HepG2 (cell line): ENCODE results near the gene STN1. TPM values are rescaled to one million over a fixed set of nuclear protein-coding genes. Genes with fewer than 3 reads are reported as not detected.

Experiments
- ATAC-seq: fragments of 200-7000 bp; cut with Tn5 transposase; 3 replicates; pipeline ENCODE4 v1.9.1; 2020; ENCODE audit warnings: mild to moderate bottlenecking, moderate library complexity
- BruUV-seq: library from RNA; stranded (reverse); fragments of 400-500 nt; replicated peaks from 2 replicates; lab custom pipeline; 2021; lab: Mats Ljungman, UMichigan
- CTCF ChIA-PET: fragments of 300-600 bp; formaldehyde crosslinking; extraction: SDS; loops from one replicate; lab custom pipeline; 2021; ENCODE audit warnings: low total read pairs, inconsistent platforms, low intra/inter-chr PET ratio; lab: Yijun Ruan, JAX
- POLR2A ChIA-PET: fragments of 350-600 bp; sonication (Branson Sonifier 250); formaldehyde crosslinking; loops from one replicate; lab custom pipeline; 2020; ENCODE audit warnings: antibody characterized with exemption, inconsistent platforms; lab: Yijun Ruan, JAX
- DNase-seq: peaks from one replicate; pipeline ENCODE4 v3.0.0-alpha.2; 2015; ENCODE audit warnings: low spot score
- FAIRE-seq: peaks from 3 replicates; lab custom pipeline; 2011; peaks lifted over from hg19 to GRCh38; lab: Jason Lieb, UNC
- H2AFZ ChIP-seq: one replicate; pipeline ENCODE4 v1.6.1; 2011; ENCODE audit warnings: low read length, inconsistent platforms
- H3K27ac ChIP-seq: fragments of 300-600 bp; 3 replicates; pipeline ENCODE4 v1.8.0; 2011; ENCODE audit warnings: mixed run types, mild to moderate bottlenecking, mixed read lengths, low read length, inconsistent platforms; ENCODE audit not compliant: insufficient read depth; ENCODE audit errors: extremely low read length
- H3K27me3 ChIP-seq, 2 experiments: fragments of 200-600 bp in 1 of 2; 2 replicates in 1 of 2; 3 replicates in 1 of 2; pipeline versions ENCODE4 v1.6.0 to v1.8.0; 2011; ENCODE audit warnings: low read length in 2 of 2, mild to moderate bottlenecking in 2 of 2, moderate library complexity in 2 of 2, inconsistent platforms in 1 of 2; ENCODE audit not compliant: insufficient read depth in 2 of 2, control insufficient read depth in 1 of 2
- H3K36me3 ChIP-seq, 2 experiments: fragments of 200-600 bp in 1 of 2; replicated peaks in 1 of 2; 2 replicates in 1 of 2; 3 replicates in 1 of 2; pipeline versions ENCODE4 v1.5.1 to v1.8.0; 2011; ENCODE audit warnings: low read length in 2 of 2, inconsistent platforms in 1 of 2; ENCODE audit not compliant: insufficient read depth in 2 of 2, control insufficient read depth in 1 of 2
- H3K4me1 ChIP-seq: 2 replicates; pipeline ENCODE4 v1.5.1; 2012; ENCODE audit warnings: low read length, inconsistent platforms; ENCODE audit not compliant: insufficient read depth
- H3K4me2 ChIP-seq: 2 replicates; pipeline ENCODE4 v1.6.0; 2011; ENCODE audit warnings: low read depth, low read length, inconsistent platforms
- H3K4me3 ChIP-seq, 3 experiments: fragments of 200-600 bp in 1 of 3; sonication (generic), shearing (Covaris generic) in 1 of 3; replicated peaks in 1 of 3; 2 replicates each; pipeline ENCODE4 v1.5.1; 2011 to 2016; ENCODE audit warnings: low read length in 3 of 3, inconsistent platforms in 2 of 3, low read depth in 2 of 3, mild to moderate bottlenecking in 2 of 3, control low read depth in 1 of 3, mixed read lengths in 1 of 3; ENCODE audit not compliant: insufficient read depth in 1 of 3
- H3K79me2 ChIP-seq: one replicate; pipeline ENCODE4 v1.6.1; 2011; ENCODE audit warnings: low read length, inconsistent platforms; ENCODE audit not compliant: insufficient read depth
- H3K9ac ChIP-seq: 2 replicates; pipeline ENCODE4 v1.6.0; 2011; ENCODE audit warnings: mild to moderate bottlenecking, low read depth, low read length, inconsistent platforms; ENCODE audit not compliant: insufficient read depth
- H3K9me3 ChIP-seq: 2 replicates; pipeline ENCODE4 v1.5.1; 2012; ENCODE audit warnings: mild to moderate bottlenecking, low read length
- H4K20me1 ChIP-seq: 2 replicates; pipeline ENCODE4 v1.6.0; 2011; ENCODE audit warnings: inconsistent platforms, mild to moderate bottlenecking, low read length, moderate library complexity; ENCODE audit not compliant: insufficient read depth
- ASH2L ChIP-seq: fragments of 300-600, 200-600 bp; sonication (generic); IDR thresholded peaks from 2 replicates; pipeline ENCODE4 v1.7.0; 2017; ENCODE audit warnings: low read depth, mild to moderate bottlenecking, moderate library complexity, mixed read lengths, low read length; ENCODE audit not compliant: insufficient read length
- CREB1 ChIP-seq, 2 experiments: fragments of 450-650 bp in 1 of 2; IDR thresholded peaks; 2 replicates each; pipeline ENCODE4 v1.6.1; 2016 to 2017; ENCODE audit warnings: control low read depth in 1 of 2, mild to moderate bottlenecking in 1 of 2, missing compliant biosample characterization in 1 of 2, missing genetic modification characterization in 1 of 2
- ERF ChIP-seq: IDR thresholded peaks from 2 replicates; pipeline ENCODE4 v1.6.1; 2018; ENCODE audit warnings: missing biosample characterization, missing genetic modification reagents
- ETV5 ChIP-seq: IDR thresholded peaks from 2 replicates; pipeline ENCODE4 v1.6.1; 2018; ENCODE audit warnings: missing biosample characterization, missing genetic modification reagents, inconsistent platforms, borderline replicate concordance
- FOXA1 ChIP-seq, 2 experiments: fragments of 450-650 bp in 1 of 2; sonication (generic) in 1 of 2; formaldehyde crosslinking in 1 of 2; IDR thresholded peaks; 2 replicates each; pipeline versions ENCODE4 v1.4.0 to v1.6.1; 2016 to 2020; ENCODE audit warnings: missing genetic modification reagents in 1 of 2
- HNF1B ChIP-seq: sonication (generic); formaldehyde crosslinking; IDR thresholded peaks from 2 replicates; pipeline ENCODE4 v1.5.1; 2020; ENCODE audit warnings: mild to moderate bottlenecking, moderate library complexity, missing genetic modification reagents
- KMT2B ChIP-seq: IDR thresholded peaks from 2 replicates; pipeline ENCODE4 v1.6.1; 2016; ENCODE audit warnings: missing genetic modification reagents, missing compliant biosample characterization
- MAX ChIP-seq: IDR thresholded peaks from 2 replicates; pipeline ENCODE4 v1.6.1; 2012; ENCODE audit warnings: inconsistent platforms
- PHF5A ChIP-seq: IDR thresholded peaks from one replicate; pipeline ENCODE4 v1.6.1; 2018; ENCODE audit warnings: low read depth, missing genetic modification reagents; ENCODE audit not compliant: unreplicated experiment
- SIX1 ChIP-seq: sonication (generic); formaldehyde crosslinking; IDR thresholded peaks from 2 replicates; pipeline ENCODE4 v1.4.0; 2020; ENCODE audit warnings: missing genetic modification reagents, borderline replicate concordance
- SSRP1 ChIP-seq: IDR thresholded peaks from 2 replicates; pipeline ENCODE4 v1.6.1; 2016; ENCODE audit warnings: control low read depth
- ZFX ChIP-seq: sonication (generic); formaldehyde crosslinking; IDR thresholded peaks from 2 replicates; pipeline ENCODE4 v1.4.0; 2020; ENCODE audit warnings: mild to moderate bottlenecking, low read depth, missing genetic modification reagents, moderate library complexity
- ZFY ChIP-seq: sonication (generic); formaldehyde crosslinking; IDR thresholded peaks from 2 replicates; pipeline ENCODE4 v1.4.0; 2020; ENCODE audit warnings: missing genetic modification reagents
- ZNF317 ChIP-seq: sonication (generic); formaldehyde crosslinking; IDR thresholded peaks from 2 replicates; pipeline ENCODE4 v1.5.0; 2020; ENCODE audit warnings: mild to moderate bottlenecking, missing genetic modification reagents
- ZNF800 ChIP-seq: sonication (generic); formaldehyde crosslinking; IDR thresholded peaks from 2 replicates; pipeline ENCODE4 v1.4.0; 2020; ENCODE audit warnings: missing genetic modification reagents
- WGBS: methylation state at CpG from one replicate; pipeline ENCODE4 v1.1.6; 2017; ENCODE audit warnings: low lambda C conversion rate; 5-methylcytosine and 5-hydroxymethylcytosine counted together
- in situ Hi-C: cut with HindIII; loops from 2 replicates; pipeline ENCODE4 v1.10.0; 2017; ENCODE audit warnings: low pct_unique_long_range_greater_than_20kb; ENCODE audit not compliant: extremely low pct_ligation_motif_present
- intact Hi-C: fragments of 100-400 bp; cut with micrococcal nuclease; formaldehyde crosslinking; loops from one replicate; pipeline ENCODE4 v1.10.0; 2022; ENCODE audit not compliant: unreplicated experiment
- polyA plus RNA-seq, 8 experiments: library from polyadenylated mRNA; depleted of rRNA in 3 of 8; stranded (reverse) in 7 of 8; unstranded in 1 of 8; fragments of >200 nt; fragmentation: Illumina TruSeq in 4 of 8; extraction: Trizol in 4 of 8; gene quantifications; 2 replicates each; pipeline versions ENCODE4 v1.2.1 to v1.2.3, GENCODE V29; 2011 to 2016; ENCODE audit warnings: low read depth in 4 of 8, missing spikeins in 1 of 8, mixed read lengths in 1 of 8; ENCODE audit not compliant: insufficient read depth in 1 of 8
- total RNA-seq, 5 experiments: library from RNA; depleted of rRNA; stranded (reverse); fragments of >200 nt; fragmentation: Illumina TruSeq; extraction: Trizol; gene quantifications; 2 replicates each; pipeline ENCODE4 v1.2.3, GENCODE V29; 2016; ENCODE audit warnings: low read depth in 1 of 5
- TF ChIP-seq, protein P1 (sequence below): sonication (generic); formaldehyde crosslinking; IDR thresholded peaks from 2 replicates; pipeline ENCODE4 v1.5.1; 2020; ENCODE audit warnings: mild to moderate bottlenecking, missing genetic modification reagents, borderline replicate concordance
- TF ChIP-seq, protein P2 (sequence below): IDR thresholded peaks from 2 replicates; pipeline ENCODE4 v1.6.1; 2016; ENCODE audit warnings: missing compliant biosample characterization, missing genetic modification reagents, borderline replicate concordance

Gene STN1
- total and polyA plus RNA-seq, 2 of the 13 experiments (the other 11 are each of a cell fraction or from before 2014, with no cell fraction given) = 17.6 to 22.7 TPM

GRCh38 chr10:103967448-103968071 lies 49.6 kb upstream of the STN1 start:
- H3K4me1 ChIP-seq = peaks cover 35% of the 10 kb centered on the region
- BruUV-seq = no TSS peak
- H4K20me1 ChIP-seq = peaks cover 21% of the 10 kb centered on the region; the same call in 1 of the 2 replicates
- H3K79me2 ChIP-seq = peaks cover 45% of the 10 kb centered on the region
- no peaks in the 10 kb centered on the region for H3K36me3 ChIP-seq
- H2AFZ ChIP-seq = peak overlapping the region; percentile 88
- peaks cover 0 to 3% of the 10 kb centered on the region in 2 experiments; a peak in 1 of 5 replicates for H3K27me3 ChIP-seq
- POLR2A ChIA-PET = interaction anchor here (1.3 kb wide), 1 partner anchor 154 kb away, joined by 4 read pairs; the partner anchor contains the start of gene SFR1
- TF ChIP-seq MAX = 0 out of 2 replicates have a peak, but pooled peaks have one; percentile 15
- TF ChIP-seq, protein P1, sequence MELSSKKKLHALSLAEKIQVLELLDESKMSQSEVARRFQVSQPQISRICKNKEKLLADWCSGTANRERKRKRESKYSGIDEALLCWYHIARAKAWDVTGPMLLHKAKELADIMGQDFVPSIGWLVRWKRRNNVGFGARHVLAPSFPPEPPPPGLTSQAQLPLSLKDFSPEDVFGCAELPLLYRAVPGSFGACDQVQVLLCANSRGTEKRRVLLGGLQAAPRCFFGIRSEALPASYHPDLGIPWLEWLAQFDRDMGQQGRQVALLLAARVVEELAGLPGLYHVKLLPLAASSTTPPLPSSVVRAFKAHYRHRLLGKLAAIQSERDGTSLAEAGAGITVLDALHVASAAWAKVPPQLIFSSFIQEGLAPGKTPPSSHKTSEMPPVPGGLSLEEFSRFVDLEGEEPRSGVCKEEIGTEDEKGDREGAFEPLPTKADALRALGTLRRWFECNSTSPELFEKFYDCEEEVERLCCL (CRISPR knock-in tag) = no peak
- TF ChIP-seq PHF5A = no peak
- no peak for TF ChIP-seq KMT2B
- no peak for TF ChIP-seq SSRP1 (CRISPR knock-in tag)
- peak; percentile 13 for TF ChIP-seq ASH2L
- TF ChIP-seq HNF1B (CRISPR knock-in tag) = peak; percentile 37; the same call in 1 of the 2 replicates
- peak; percentile 37; the same call in 1 of the 2 replicates for TF ChIP-seq ZFX (CRISPR knock-in tag)
- no peak for TF ChIP-seq CREB1 (IDR thresholded peaks at IDR 0.05)
- no peak for TF ChIP-seq CREB1 (CRISPR knock-in tag; IDR thresholded peaks at IDR 0.05)
- TF ChIP-seq SIX1 (CRISPR knock-in tag) = no peak
- no peak for TF ChIP-seq FOXA1 (IDR thresholded peaks at IDR 0.05)
- TF ChIP-seq FOXA1 (CRISPR knock-in tag; IDR thresholded peaks at IDR 0.05) = no peak
- TF ChIP-seq ERF (CRISPR knock-in tag) = 0 out of 2 replicates have a peak, but pooled peaks have one; percentile 45
- no peak for TF ChIP-seq ETV5 (CRISPR knock-in tag)
- TF ChIP-seq ZNF317 (CRISPR knock-in tag) = no peak
- TF ChIP-seq ZFY (CRISPR knock-in tag) = peak; percentile 31
- no peak for TF ChIP-seq ZNF800 (CRISPR knock-in tag)
- TF ChIP-seq, protein P2, sequence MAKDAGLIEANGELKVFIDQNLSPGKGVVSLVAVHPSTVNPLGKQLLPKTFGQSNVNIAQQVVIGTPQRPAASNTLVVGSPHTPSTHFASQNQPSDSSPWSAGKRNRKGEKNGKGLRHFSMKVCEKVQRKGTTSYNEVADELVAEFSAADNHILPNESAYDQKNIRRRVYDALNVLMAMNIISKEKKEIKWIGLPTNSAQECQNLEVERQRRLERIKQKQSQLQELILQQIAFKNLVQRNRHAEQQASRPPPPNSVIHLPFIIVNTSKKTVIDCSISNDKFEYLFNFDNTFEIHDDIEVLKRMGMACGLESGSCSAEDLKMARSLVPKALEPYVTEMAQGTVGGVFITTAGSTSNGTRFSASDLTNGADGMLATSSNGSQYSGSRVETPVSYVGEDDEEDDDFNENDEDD (CRISPR knock-in tag) = 0 out of 2 replicates have a peak, but pooled peaks have one; percentile 7
- peak overlapping the region; percentile 85 for H3K27ac ChIP-seq
- intact Hi-C loops = loop anchor here (1.0 to 5.0 kb wide), 3 partner anchors 49 to 155 kb away; partner anchors contain the start of genes SFR1 and STN1
- FAIRE-seq (no peak), DNase-seq (no peak), ATAC-seq (peak; percentile 63)
- under 1% methylated on average over 31 of the region's 55 CpGs for WGBS
- in situ Hi-C loops = no loop called here
- peak overlapping the region; percentile 73 for H3K4me2 ChIP-seq
- CTCF ChIA-PET = no interaction called here
- H3K9ac ChIP-seq = peak overlapping the region; percentile 91
- no peaks in the 10 kb centered on the region for H3K9me3 ChIP-seq
- peak overlapping the region; percentile 83 to 93 (median 88) for H3K4me3 ChIP-seq
